C4-2B (cell line): ENCODE data around the gene TOPBP1.
A peak's percentile ranks its signal among the peaks of the same experiment; 100 is the strongest.
"Not testable (repeated sequence)": the region's sequence is repeated elsewhere in the genome, so short reads cannot be mapped to it uniquely, and the experiment has no call there.

ENCODE experiments used
- H3K27ac ChIP-seq: fragments of 450-650 bp; 2 replicates; pipeline ENCODE4 v1.5.1; 2017
- ZFX ChIP-seq: fragments of 450-650 bp; IDR thresholded peaks from 2 replicates; pipeline ENCODE4 v1.6.1; 2017
- TF ChIP-seq, protein P1 (sequence below): fragments of 450-650 bp; conservative IDR thresholded peaks from 2 replicates; pipeline ENCODE4 v1.5.1; 2017; ENCODE audit warnings: mild to moderate bottlenecking

Gene TOPBP1

DNA sequence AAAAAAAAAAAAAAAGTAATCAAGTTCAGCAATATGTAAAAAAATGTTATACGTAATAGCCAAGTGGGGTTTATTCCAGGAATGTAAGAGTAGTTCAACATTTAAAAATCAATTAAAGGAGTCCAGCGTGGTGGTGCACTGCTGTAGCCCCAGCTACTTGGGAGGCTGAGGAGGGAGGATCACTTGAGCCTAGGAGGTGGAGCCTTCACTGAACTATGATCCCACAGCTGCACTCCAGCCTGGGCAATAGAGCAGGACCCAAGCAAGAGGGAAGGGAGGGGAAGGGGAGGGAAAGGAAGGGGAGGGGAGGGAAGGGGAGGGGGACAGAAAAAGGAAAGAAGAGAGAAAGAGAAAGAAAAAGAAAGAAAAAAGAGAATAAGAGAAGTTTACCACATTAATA, 10.7 kb upstream of the TOPBP1 start:
- no peak overlapping the region for H3K27ac ChIP-seq
- TF ChIP-seq, protein P1, sequence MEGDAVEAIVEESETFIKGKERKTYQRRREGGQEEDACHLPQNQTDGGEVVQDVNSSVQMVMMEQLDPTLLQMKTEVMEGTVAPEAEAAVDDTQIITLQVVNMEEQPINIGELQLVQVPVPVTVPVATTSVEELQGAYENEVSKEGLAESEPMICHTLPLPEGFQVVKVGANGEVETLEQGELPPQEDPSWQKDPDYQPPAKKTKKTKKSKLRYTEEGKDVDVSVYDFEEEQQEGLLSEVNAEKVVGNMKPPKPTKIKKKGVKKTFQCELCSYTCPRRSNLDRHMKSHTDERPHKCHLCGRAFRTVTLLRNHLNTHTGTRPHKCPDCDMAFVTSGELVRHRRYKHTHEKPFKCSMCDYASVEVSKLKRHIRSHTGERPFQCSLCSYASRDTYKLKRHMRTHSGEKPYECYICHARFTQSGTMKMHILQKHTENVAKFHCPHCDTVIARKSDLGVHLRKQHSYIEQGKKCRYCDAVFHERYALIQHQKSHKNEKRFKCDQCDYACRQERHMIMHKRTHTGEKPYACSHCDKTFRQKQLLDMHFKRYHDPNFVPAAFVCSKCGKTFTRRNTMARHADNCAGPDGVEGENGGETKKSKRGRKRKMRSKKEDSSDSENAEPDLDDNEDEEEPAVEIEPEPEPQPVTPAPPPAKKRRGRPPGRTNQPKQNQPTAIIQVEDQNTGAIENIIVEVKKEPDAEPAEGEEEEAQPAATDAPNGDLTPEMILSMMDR = no peak
- TF ChIP-seq ZFX = no peak

DNA sequence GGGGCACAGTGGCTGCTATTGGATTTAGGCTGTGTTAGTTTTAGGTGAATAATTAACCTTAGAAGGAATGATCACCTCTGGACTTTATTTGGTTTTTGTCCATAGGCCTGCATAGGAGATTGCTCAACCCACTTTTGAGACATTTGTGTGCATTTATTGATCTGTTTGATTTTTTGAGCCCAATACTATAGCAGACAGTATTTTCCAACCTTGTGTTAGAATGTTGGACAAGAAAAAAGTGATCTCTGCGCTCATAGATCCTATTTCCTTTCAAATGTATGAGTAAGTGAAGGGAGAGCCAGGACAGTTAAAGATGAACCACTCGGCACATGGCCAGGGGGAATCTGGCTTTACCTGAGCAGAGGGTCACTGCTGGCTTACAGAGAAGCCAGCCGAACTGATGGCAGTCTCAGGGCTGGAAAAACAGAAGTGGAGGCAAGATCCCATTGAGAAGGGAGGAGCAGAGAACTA, 8.8 kb upstream of the TOPBP1 start:
- TF ChIP-seq, protein P1 = no peak
- TF ChIP-seq ZFX = no peak
- H3K27ac ChIP-seq = no peak overlapping the region

DNA sequence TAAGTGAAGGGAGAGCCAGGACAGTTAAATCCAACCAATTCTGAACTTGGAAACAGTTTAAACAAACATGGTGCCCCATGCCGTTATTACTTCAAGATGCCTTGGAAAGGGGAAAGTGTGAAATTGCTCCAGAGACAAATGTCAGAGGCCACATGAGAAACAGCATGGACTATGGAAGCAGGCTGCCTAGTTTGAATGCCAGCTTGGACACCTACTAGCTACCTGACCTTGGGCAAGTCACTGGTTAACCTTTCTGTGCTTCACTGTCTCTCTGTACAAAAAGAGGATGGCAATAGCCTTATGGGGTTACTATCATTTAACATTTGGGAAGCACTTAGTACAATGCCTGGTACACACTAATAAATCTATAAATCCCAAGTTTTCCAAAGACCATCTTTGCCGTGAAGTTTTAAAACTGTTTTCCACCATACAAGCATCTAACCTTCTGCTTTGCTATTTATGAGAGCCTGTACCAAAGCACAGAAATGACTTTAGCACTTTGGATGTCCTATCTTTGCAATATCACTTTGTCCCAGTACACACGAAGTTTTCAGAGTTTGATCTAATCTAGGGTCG, 8.3 kb upstream of the TOPBP1 start:
- H3K27ac ChIP-seq = no peak overlapping the region
- TF ChIP-seq, protein P1 = no peak
- TF ChIP-seq ZFX = no peak

DNA sequence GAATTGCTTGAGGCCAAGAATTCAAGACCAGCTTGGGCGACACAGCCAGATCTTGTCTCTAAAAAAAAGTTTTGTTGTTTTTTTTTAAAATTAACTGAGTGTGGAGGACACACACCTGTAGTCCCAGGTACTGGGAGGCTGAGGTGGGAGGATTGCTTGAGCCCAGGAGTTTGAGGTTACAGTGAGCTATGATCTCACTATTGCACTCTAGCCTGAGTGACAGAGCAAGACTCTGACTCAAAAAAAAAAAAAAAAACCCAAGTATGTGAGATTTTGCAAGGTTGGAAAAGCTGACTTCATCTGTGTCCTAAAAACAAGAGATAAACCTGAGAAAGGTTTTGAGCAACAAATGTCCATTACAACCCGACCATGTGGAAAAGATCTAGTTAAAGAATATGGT, 5.4 kb upstream of the TOPBP1 start:
- no peak overlapping the region for H3K27ac ChIP-seq
- TF ChIP-seq ZFX = no peak
- TF ChIP-seq, protein P1 = no peak

DNA sequence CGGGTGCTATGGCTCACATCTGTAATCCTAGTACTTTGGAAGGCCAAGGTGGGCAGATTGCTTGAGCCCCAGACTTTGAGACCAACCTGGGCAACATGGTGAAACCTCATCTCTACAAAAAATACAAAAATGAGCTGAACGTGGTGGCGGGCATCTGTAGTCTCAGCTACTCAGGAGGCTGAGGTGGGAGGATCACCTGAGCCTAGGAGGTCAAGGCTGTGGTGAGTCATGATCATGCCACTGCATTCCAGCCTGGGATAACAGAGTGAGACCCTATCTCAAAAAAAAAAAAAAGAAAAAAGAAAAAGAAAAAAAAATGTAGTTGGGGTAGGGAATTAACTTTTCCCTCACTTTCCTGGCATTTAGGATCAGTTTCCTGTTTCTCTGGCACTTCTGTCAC, 3.4 kb upstream of the TOPBP1 start:
- H3K27ac ChIP-seq = not testable (repeated sequence)

DNA sequence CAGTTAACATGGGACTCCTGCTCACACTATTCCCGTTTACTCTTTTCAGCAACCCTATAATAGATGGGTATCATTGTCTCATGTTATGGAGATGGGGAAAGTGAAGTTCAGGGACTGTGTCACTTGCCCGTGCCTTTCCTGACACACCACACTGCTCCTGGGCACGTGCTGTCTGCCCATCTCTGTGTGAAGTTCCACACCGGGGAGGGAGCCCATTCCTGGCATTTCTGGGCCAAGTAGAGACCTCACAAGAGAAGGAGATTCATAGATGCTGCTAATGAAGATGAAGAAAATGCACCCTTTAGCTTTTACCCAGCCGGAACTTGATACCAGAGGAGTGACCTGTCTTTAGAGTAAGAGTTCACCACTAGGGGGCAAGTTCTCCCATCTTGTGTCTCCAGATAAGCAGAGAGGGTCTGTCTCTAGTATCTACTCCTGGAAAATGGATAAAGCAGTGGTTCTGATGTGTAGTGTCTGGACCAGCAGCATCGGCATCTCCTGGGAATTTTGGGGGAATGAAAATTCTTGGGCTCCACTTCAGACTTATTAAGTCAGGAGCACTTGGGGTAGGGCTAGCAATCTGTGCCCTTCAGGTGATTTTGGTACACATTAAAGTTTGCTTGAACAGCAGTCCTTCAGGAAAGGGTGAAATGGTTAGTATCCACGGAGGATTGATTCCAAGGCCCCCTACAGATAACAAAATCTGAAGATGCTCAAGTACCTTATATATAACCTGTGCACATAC, 2.0 kb upstream of the TOPBP1 start:
- TF ChIP-seq, protein P1 = peak; percentile 91
- no peak for TF ChIP-seq ZFX
- no peak overlapping the region for H3K27ac ChIP-seq

DNA sequence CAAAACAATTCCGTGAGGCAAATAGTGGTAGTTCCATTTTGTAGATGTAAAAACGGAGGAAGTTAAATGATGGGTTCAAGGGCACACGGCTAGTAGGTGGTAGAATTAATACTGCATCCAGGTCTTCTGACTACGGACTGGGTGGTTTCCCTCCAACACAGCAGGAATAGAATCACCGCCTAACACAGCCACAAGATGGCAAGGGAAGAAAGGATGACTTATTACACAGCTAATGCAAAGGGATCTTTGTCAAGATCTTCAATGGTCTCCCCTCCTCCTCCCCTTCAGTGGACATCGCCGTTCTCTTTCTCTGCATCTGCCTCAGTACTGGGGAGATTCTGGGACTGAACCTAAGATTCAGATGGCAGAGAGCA, 524 bp upstream of the TOPBP1 start:
- H3K27ac ChIP-seq = peak overlapping the region; percentile 96
- TF ChIP-seq ZFX = no peak
- TF ChIP-seq, protein P1 = peak; percentile 28

DNA sequence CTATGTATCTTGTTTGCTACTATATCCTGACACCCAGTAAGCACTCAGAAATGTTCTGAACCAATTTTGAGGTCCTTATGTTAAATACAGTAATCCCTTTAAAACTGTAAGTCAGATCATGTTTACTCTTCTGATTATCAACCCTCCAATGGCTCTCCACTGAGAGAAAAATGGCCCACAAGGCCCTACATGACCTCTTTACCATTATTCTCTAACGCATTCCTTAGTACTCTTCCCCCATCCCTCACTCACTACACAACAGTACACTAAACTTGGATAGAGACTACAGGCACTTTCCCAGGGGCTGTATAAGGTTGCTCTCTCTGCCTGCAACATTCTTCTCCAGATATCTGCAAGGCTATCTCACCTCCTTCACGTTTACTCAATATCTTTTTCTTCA, 1.9 kb downstream of the TOPBP1 start:
- no peak for TF ChIP-seq ZFX
- H3K27ac ChIP-seq = no peak overlapping the region
